ENCODE data around the gene HSPA4L. TPM values are rescaled to one million over a fixed set of nuclear protein-coding genes. Genes with fewer than 3 reads are reported as not detected.

The HSPA4L gene
- total and polyA plus RNA-seq, 10 of the 15 experiments (the other 5 are each of a cell fraction or from before 2014, with no cell fraction given) = 8.6 to 40.5 (median 21.4) TPM

DNA sequence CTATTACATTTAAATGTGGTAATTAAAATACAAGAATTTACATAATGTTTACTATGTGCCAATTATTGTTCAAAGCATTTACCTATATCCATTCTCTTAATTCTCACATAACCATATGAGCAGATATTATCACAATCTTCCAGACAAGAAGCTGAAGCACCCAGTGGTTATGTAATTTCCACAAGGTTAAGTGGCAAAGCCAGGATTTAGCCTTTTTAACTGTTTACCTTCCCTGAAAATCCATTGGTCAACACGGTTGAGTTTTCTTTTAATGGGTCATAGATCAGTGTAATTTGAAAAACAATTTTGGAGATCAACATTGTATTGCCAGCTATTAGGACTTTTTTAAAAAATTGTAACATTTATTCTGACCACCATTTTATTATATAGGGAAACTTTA, 11.4 kb downstream of the HSPA4L start:
- Histone ChIP-seq H3K9ac (ENCODE audit: control insufficient read depth, insufficient read depth, low read length) (no peak overlapping the region), H3K79me2 (ENCODE audit: control insufficient read depth, insufficient read depth, low read length) (peaks cover 34% of the 10 kb centered on the region), H3K36me3 (ENCODE audit: control insufficient read depth in 2 of 2, insufficient read depth in 2 of 2, low read length in 1 of 2) (peaks cover 0 to 4% of the 10 kb centered on the region in 2 experiments; a peak in 2 of 4 replicates), H3K4me3 (no peak overlapping the region), H3K4me1 (ENCODE audit: control insufficient read depth, insufficient read depth, low read length) (no peaks in the 10 kb centered on the region), H4K20me1 (ENCODE audit: control insufficient read depth, insufficient read depth) (no peaks in the 10 kb centered on the region), H3K4me2 (ENCODE audit: control insufficient read depth, insufficient read depth) (no peak overlapping the region), H3K27ac (ENCODE audit: control insufficient read depth, insufficient read depth) (no peak overlapping the region), H2AFZ (ENCODE audit: control insufficient read depth, low read depth, low read length) (no peak overlapping the region), H3K9me3 (replicated peaks; ENCODE audit: control insufficient read depth, insufficient read depth, low read length) (no peaks in the 10 kb centered on the region; the same call in 2 of the 3 replicates), H3K27me3 (replicated peaks in 1 of 2; ENCODE audit: control insufficient read depth in 2 of 2, insufficient read depth in 2 of 2, low read length in 1 of 2) (no peaks in the 10 kb centered on the region)
- FAIRE-seq (no peak), DNase-seq (ENCODE audit: low read depth, low spot score) (no peak), ATAC-seq (no peak)
- in situ Hi-C loops (cut with MboI) (no loop called here), intact Hi-C loops (cut with micrococcal nuclease; ENCODE audit: unreplicated experiment) (no loop called here)
- SMC1A ChIA-PET (ENCODE audit: uncharacterized antibody, unreplicated experiment) = no interaction called here
- RAD21 ChIA-PET (ENCODE audit: unreplicated experiment) = no interaction called here
- no TSS peak for BruUV-seq (replicated peaks)
- CTCF ChIA-PET = no interaction called here
- POLR2A ChIA-PET = interaction anchor here (0.6 kb wide), 1 partner anchor 121 kb away, joined by 4 read pairs; no protein-coding TSS in a partner anchor
- WGBS (ENCODE audit: insufficient coverage, insufficient replicate concordance, low lambda C conversion rate, missing lambda C conversion rate) = 61% methylated on average over 1 of the region's 1 CpG
- no peak for TF ChIP-seq NBN (IDR thresholded peaks at IDR 0.05)
- TF ChIP-seq IRF4 (IDR thresholded peaks at IDR 0.05; ENCODE audit: low read depth, low read length) = no peak
- TF ChIP-seq, protein P1, sequence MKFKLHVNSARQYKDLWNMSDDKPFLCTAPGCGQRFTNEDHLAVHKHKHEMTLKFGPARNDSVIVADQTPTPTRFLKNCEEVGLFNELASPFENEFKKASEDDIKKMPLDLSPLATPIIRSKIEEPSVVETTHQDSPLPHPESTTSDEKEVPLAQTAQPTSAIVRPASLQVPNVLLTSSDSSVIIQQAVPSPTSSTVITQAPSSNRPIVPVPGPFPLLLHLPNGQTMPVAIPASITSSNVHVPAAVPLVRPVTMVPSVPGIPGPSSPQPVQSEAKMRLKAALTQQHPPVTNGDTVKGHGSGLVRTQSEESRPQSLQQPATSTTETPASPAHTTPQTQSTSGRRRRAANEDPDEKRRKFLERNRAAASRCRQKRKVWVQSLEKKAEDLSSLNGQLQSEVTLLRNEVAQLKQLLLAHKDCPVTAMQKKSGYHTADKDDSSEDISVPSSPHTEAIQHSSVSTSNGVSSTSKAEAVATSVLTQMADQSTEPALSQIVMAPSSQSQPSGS (IDR thresholded peaks at IDR 0.05; ENCODE audit: low read length) = no peak
- TF ChIP-seq EZH2 (IDR thresholded peaks at IDR 0.05; ENCODE audit: borderline replicate concordance, control insufficient read depth, low read depth, low read length) = no peak
- TF ChIP-seq CEBPB (IDR thresholded peaks at IDR 0.05; ENCODE audit: borderline replicate concordance in 1 of 2, low read depth in 2 of 2, low read length in 2 of 2) = no peak
- no peak for TF ChIP-seq MTA3 (IDR thresholded peaks at IDR 0.05; ENCODE audit: borderline replicate concordance, low read length)
- TF ChIP-seq MEF2A (IDR thresholded peaks at IDR 0.05; ENCODE audit: insufficient read depth, low read depth, low read length) = no peak
- no peak for TF ChIP-seq ZNF207 (IDR thresholded peaks at IDR 0.05; ENCODE audit: borderline replicate concordance)
- TF ChIP-seq POLR2AphosphoS2 (IDR thresholded peaks at IDR 0.05; ENCODE audit: low read depth, low read length) = no peak
- no peak for TF ChIP-seq HDAC6 (IDR thresholded peaks at IDR 0.05; ENCODE audit: unreplicated experiment)
- no peak for TF ChIP-seq ASH2L (IDR thresholded peaks at IDR 0.05; ENCODE audit: borderline replicate concordance, low read depth)
- TF ChIP-seq, protein P2, sequence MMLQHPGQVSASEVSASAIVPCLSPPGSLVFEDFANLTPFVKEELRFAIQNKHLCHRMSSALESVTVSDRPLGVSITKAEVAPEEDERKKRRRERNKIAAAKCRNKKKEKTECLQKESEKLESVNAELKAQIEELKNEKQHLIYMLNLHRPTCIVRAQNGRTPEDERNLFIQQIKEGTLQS (IDR thresholded peaks at IDR 0.05; ENCODE audit: borderline replicate concordance, extremely low read depth, low read depth, low read length) = no peak
- TF ChIP-seq KLF5 (IDR thresholded peaks at IDR 0.05; ENCODE audit: partially characterized antibody) = no peak
- TF ChIP-seq, protein P3, sequence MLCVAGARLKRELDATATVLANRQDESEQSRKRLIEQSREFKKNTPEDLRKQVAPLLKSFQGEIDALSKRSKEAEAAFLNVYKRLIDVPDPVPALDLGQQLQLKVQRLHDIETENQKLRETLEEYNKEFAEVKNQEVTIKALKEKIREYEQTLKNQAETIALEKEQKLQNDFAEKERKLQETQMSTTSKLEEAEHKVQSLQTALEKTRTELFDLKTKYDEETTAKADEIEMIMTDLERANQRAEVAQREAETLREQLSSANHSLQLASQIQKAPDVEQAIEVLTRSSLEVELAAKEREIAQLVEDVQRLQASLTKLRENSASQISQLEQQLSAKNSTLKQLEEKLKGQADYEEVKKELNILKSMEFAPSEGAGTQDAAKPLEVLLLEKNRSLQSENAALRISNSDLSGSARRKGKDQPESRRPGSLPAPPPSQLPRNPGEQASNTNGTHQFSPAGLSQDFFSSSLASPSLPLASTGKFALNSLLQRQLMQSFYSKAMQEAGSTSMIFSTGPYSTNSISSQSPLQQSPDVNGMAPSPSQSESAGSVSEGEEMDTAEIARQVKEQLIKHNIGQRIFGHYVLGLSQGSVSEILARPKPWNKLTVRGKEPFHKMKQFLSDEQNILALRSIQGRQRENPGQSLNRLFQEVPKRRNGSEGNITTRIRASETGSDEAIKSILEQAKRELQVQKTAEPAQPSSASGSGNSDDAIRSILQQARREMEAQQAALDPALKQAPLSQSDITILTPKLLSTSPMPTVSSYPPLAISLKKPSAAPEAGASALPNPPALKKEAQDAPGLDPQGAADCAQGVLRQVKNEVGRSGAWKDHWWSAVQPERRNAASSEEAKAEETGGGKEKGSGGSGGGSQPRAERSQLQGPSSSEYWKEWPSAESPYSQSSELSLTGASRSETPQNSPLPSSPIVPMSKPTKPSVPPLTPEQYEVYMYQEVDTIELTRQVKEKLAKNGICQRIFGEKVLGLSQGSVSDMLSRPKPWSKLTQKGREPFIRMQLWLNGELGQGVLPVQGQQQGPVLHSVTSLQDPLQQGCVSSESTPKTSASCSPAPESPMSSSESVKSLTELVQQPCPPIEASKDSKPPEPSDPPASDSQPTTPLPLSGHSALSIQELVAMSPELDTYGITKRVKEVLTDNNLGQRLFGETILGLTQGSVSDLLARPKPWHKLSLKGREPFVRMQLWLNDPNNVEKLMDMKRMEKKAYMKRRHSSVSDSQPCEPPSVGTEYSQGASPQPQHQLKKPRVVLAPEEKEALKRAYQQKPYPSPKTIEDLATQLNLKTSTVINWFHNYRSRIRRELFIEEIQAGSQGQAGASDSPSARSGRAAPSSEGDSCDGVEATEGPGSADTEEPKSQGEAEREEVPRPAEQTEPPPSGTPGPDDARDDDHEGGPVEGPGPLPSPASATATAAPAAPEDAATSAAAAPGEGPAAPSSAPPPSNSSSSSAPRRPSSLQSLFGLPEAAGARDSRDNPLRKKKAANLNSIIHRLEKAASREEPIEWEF (IDR thresholded peaks at IDR 0.05; ENCODE audit: insufficient replicate concordance, low read depth, low read length) = no peak
- no peak for TF ChIP-seq YY1 (IDR thresholded peaks at IDR 0.05; ENCODE audit: low read depth, low read length)
- no peak for TF ChIP-seq BMI1 (IDR thresholded peaks at IDR 0.05; ENCODE audit: borderline replicate concordance)
- TF ChIP-seq SMAD1 (IDR thresholded peaks at IDR 0.05; ENCODE audit: low read depth, partially characterized antibody) = no peak
- TF ChIP-seq EP300 (IDR thresholded peaks at IDR 0.05; ENCODE audit: borderline replicate concordance in 1 of 2, control insufficient read depth in 1 of 2, low read depth in 2 of 2, low read length in 2 of 2) = no peak
- no peak for TF ChIP-seq JUND (IDR thresholded peaks at IDR 0.05; ENCODE audit: low read depth, low read length)
